Colonic mucosa (tissue), 4 donors: Measurements from ENCODE around the gene PTPRM. TPM values are rescaled to one million over a fixed set of nuclear protein-coding genes. Genes with fewer than 3 reads are reported as not detected.

ENCODE experiments used
- DNase-seq: peaks from one replicate; pipeline ENCODE4 v3.0.0-alpha.2; 2020
- H3K27ac ChIP-seq: fragments of 200-600 bp; one replicate; pipeline ENCODE4 v1.8.0; 2021
- H3K27me3 ChIP-seq: fragments of 200-600 bp; one replicate; pipeline ENCODE4 v1.8.0; 2021
- H3K36me3 ChIP-seq: fragments of 200-600 bp; one replicate; pipeline ENCODE4 v1.8.0; 2021
- H3K4me1 ChIP-seq: fragments of 200-600 bp; one replicate; pipeline ENCODE4 v1.8.0; 2021; ENCODE audit warnings: mild to moderate bottlenecking
- H3K4me3 ChIP-seq: fragments of 200-600 bp; one replicate; pipeline ENCODE4 v1.8.0; 2021
- H3K9ac ChIP-seq, 2 donors: one replicate each; pipeline ENCODE4 v1.7.0; 2013; ENCODE audit warnings: control low read depth in 2 of 2, low read depth in 2 of 2, low read length in 2 of 2
- H3K9me3 ChIP-seq: fragments of 200-600 bp; one replicate; pipeline ENCODE4 v1.8.0; 2021
- CTCF ChIP-seq: fragments of 200-600 bp; IDR thresholded peaks from one replicate; pipeline ENCODE4 v1.8.0; 2022; ENCODE audit warnings: antibody characterized with exemption, mild to moderate bottlenecking
- intact Hi-C: fragments of 100-400 bp; cut with DNase I; formaldehyde crosslinking; loops from one replicate; pipeline ENCODE4 v1.14.1; 2022
- total RNA-seq, 2 donors: library from RNA; stranded (reverse); fragmentation: NEBNext Ultra II Directional in 1 of 2; extraction: Animal tissue kit (Norgen Biotek cat#: 25700) in 1 of 2; gene quantifications; one replicate each; pipeline ENCODE4 v1.2.1, GENCODE V29; 2021
- donor health status: healthy.
- donor health status: DM: no; HTN: no; CAD: no.
- donor health status: DM: no; HTN: no; CAD: no.

The PTPRM gene
- total RNA-seq, 2 donors from 2014 or later = 8.1 to 13.9 TPM

DNA sequence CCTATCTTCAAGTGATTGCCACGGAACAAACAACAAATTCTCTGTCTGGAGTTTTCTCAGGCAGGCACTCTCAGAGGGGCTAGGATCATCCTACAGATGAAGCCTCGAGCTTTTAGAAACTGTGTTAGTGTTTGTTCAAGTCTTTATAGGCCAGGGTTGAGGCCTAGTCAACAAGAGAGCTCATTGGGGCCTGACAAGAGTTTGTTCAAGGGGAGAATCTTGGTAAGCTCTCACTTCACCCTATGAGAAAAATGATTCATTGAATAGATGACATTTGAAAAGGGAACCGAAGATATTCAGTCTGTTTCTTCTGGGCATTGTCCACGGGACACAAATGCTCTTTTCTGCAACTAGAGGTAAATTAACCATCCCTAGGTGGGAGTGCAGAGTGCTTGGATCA lies 476.9 kb downstream of the PTPRM start:
- Histone ChIP-seq H3K4me1 (no peaks in the 10 kb centered on the region), H3K9me3 (no peaks in the 10 kb centered on the region), H3K27ac (no peak overlapping the region), H3K27me3 (no peaks in the 10 kb centered on the region), H3K4me3 (no peak overlapping the region), H3K36me3 (no peaks in the 10 kb centered on the region), H3K9ac (no peak overlapping the region)
- intact Hi-C loops = no loop called here
- no peak for DNase-seq
- no peak for TF ChIP-seq CTCF

DNA sequence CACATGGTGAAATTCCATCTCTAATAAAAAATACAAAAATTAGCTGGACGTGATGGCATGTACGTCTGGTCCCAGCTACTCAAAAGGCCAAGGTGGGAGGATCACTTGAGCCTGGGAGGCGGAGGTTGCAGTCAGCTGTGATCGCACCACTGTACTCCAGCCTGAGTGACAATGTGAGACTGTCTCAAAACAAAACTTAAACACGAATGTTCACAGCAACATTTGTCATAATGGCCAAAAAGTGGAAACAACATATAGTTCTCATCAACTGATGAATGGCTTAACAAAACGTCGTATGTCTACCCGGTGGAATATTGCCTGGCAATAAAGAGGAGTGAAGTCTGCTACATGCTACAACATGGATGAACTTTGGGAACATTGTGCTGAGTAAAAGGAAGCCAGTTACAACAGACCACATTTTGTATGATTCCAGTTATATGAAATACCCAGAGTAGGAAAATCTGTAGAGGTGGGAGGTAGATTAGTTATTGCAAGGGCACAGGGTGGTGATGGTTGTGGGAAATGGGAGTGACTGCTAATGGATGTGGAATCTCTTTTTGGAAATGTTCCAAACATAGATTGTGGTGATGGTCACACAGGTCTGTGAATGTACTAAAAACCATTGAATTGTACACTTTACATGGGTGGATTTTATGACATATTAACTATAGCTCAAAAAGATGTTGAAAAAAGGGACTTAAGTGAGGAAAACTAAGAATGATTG lies 478.2 kb downstream of the PTPRM start:
- H3K4me3 ChIP-seq = no peak overlapping the region
- H3K9me3 ChIP-seq = no peaks in the 10 kb centered on the region
- no peak for DNase-seq
- no peaks in the 10 kb centered on the region for H3K4me1 ChIP-seq
- H3K9ac ChIP-seq = no peak overlapping the region
- H3K27me3 ChIP-seq = no peaks in the 10 kb centered on the region
- H3K36me3 ChIP-seq = no peaks in the 10 kb centered on the region
- TF ChIP-seq CTCF = no peak
- intact Hi-C loops = no loop called here
- H3K27ac ChIP-seq = no peak overlapping the region

- DNase-seq = no peak
- Histone ChIP-seq H3K4me3 (no peak overlapping the region), H3K9me3 (no peaks in the 10 kb centered on the region), H3K27me3 (no peaks in the 10 kb centered on the region), H3K36me3 (no peaks in the 10 kb centered on the region), H3K4me1 (no peaks in the 10 kb centered on the region), H3K27ac (no peak overlapping the region), H3K9ac (no peak overlapping the region)
- intact Hi-C loops = no loop called here
- TF ChIP-seq CTCF = no peak
Measured at GRCh38 chr18:8045884-8046281, 478.8 kb downstream of the PTPRM start.

GRCh38 chr18:8046441-8046840 lies 479.3 kb downstream of the PTPRM start:
- no peaks in the 10 kb centered on the region for H3K9me3 ChIP-seq
- H3K27ac ChIP-seq = no peak overlapping the region
- H3K4me1 ChIP-seq = no peaks in the 10 kb centered on the region
- intact Hi-C loops = no loop called here
- DNase-seq = no peak
- TF ChIP-seq CTCF = no peak
- H3K27me3 ChIP-seq = no peaks in the 10 kb centered on the region
- no peak overlapping the region for H3K4me3 ChIP-seq
- no peaks in the 10 kb centered on the region for H3K36me3 ChIP-seq
- H3K9ac ChIP-seq = no peak overlapping the region

GRCh38 chr18:8049147-8049546 lies 482.0 kb downstream of the PTPRM start:
- no peaks in the 10 kb centered on the region for H3K9me3 ChIP-seq
- intact Hi-C loops = no loop called here
- H3K4me1 ChIP-seq = no peaks in the 10 kb centered on the region
- H3K27ac ChIP-seq = no peak overlapping the region
- no peaks in the 10 kb centered on the region for H3K36me3 ChIP-seq
- H3K4me3 ChIP-seq = no peak overlapping the region
- no peak overlapping the region for H3K9ac ChIP-seq
- DNase-seq = no peak
- no peaks in the 10 kb centered on the region for H3K27me3 ChIP-seq
- no peak for TF ChIP-seq CTCF
